Measurements from ENCODE around the gene ANXA8.
"Not testable (repeated sequence)": the region's sequence is repeated elsewhere in the genome, so short reads cannot be mapped to it uniquely, and the experiment has no call there.

ANXA8 gene

GRCh38 chr10:47462577-47463358 lies 21.1 kb downstream of the ANXA8 start:
- DNase-seq (ENCODE audit: low spot score), result not testable (repeated sequence)

GRCh38 chr10:47461261-47461687 lies 22.6 kb downstream of the ANXA8 start:
- DNase-seq (ENCODE audit: low spot score), result peak; percentile 8

- no peak for DNase-seq (ENCODE audit: low spot score)
Observed at GRCh38 chr10:47458466-47459154, 25.3 kb downstream of the ANXA8 start.

- no peak for DNase-seq (ENCODE audit: low spot score)
Observed at GRCh38 chr10:47457826-47458225, 26.1 kb downstream of the ANXA8 start.

GRCh38 chr10:47457528-47457820 lies 26.4 kb downstream of the ANXA8 start:
- DNase-seq (ENCODE audit: low spot score), result no peak

- DNase-seq (ENCODE audit: low spot score), result no peak
Observed at GRCh38 chr10:47456794-47457527, 27.0 kb downstream of the ANXA8 start.

- no peak for DNase-seq (ENCODE audit: low spot score)
Observed at GRCh38 chr10:47456079-47456785, 27.7 kb downstream of the ANXA8 start.

DNA sequence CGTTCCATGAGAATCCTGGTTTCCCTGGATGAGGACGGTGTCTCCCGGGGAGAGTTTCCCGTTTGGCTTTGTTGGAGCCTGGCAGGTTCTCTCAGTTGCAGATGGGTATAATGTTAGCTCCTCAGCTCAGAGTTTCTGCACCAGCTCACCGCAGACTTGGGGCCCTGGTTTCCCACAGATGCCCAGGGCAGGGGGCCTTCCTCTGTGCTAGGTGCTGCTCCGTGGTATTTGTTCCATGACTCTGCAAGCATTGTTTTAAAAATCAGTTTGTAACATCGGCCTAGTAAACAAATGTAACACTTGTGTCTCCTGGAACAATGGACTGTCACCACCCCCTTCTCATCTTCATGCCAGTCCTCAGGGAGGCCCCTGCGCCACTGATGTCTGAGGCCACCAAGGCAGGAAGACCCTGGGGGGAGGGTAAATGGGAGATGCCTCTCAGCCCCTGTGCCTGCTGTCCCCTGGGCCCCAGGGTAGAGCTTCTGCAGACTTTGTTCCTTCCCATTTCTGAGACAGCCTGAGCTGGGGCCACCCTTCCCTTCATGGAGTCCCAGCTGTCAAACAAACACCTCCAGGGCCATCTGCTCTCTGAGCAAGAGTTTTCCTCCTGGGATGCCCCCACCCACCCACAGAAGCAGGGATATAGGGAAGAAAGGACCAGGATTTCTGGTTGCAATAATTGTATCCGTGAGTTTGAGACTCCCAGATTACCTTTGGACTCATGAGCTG lies 28.4 kb downstream of the ANXA8 start:
- not testable (repeated sequence) for DNase-seq (ENCODE audit: low spot score)

GRCh38 chr10:47454780-47455058 lies 29.2 kb downstream of the ANXA8 start:
- no peak for DNase-seq (ENCODE audit: low spot score)

DNA sequence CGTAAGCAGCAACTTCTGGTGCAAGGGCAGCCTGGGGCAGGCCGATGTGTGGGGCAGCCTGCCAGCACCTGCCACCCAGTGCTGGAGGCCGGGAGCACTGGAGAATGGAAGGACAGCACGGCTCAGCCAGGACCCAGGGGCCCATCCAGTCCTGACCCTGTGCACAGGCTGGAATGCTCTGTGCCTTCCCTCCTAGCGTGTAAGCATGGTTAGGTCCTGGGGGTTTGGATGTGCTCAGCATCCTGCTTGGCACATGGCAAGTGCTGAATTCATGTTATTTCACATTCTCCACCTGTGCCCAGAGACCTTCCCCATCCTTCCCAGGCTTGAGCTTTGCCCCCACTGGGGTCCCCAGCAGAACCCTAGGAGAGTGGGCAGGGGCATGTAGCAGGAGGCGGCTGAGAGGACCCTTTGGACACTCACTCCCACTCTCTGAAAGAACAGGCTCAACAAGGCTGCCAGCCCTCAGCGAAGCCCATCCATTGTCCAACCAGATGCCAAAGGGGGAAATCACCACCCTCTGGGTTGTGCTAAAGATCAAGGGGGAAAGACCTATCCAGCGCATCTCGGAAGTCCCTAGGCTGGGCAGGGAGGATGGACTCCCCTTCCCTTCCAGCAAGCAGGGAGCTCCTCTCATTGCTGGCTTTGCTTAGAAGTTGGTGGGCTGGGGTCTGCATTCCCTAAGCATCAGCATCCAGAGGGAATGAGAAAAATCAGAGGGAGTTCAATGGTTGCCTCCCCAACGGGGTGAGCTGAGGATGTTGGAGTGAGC lies 29.7 kb downstream of the ANXA8 start:
- DNase-seq (ENCODE audit: low spot score), result no peak

DNA sequence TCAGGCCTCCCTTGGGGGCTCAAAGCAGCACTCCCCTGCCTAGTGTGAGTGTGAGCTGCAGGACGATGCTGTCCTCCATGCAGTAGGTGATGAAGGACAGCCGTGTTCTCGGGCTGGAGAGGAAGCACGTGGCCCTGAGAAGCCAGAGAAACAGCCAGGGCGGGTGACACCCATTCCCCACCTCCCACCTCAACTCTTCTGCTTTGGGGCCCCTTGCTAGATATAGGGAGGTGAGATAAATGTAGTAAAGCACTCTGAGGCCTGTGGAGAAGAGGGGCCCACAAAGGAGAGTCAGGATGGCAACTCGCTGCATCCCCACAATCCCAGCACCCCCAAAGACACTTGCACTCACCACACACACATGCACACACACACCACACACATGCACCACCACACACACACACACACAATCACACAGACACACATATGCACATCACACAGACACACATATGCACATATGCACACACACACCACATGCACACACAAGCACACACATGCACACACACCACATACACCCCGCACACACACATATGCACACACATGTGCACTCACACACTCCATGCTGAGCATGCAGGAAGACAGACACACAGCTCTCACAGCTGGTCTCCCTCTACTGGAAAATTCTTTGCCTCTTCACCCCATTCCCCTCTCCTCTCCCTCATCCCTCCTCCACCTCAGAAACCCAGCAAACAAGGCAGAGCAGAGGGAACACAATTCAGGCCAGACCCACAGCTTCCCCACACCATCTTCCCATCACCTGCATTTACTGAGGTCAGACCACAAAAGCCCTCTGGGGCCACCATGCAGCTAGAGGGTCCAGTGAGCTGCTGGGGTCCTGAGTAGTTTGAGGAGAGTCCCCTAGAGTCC lies 30.5 kb downstream of the ANXA8 start:
- DNase-seq (ENCODE audit: low spot score), result no peak

DNA sequence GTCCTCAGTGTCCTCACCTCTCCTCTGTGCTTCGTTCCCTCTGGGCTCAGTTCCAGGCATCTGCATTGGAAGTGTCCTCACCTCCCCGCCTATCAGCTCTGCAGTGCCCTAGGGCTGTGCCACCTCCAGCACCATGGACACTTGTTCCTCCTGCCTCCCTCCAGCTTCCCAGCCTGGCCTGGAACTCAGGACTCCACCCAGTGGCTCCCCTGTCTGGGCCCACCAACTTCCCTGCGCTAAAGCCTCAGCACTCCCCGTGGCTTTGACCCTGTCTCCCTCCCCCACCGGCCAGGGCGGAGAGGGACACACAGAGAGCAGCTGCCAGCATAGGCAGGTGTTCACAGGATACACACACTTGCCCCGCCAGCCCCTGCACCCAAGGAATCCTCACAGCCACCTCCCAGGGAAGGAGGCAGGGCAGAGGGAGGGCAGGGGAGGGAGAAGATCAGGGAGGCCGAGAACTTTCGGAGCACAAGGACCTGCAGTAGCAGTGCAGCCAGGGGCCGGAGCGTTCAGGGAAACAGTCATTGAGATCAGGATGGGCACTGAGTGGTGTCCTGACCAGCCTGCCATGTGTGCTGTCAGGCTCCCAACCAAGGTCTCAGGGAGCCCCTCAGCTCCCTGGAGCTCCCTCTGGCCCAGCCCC lies 31.3 kb downstream of the ANXA8 start:
- DNase-seq (ENCODE audit: low spot score), result no peak

- DNase-seq (ENCODE audit: low spot score), result no peak
Observed at GRCh38 chr10:47451998-47452494, 31.9 kb downstream of the ANXA8 start.

GRCh38 chr10:47451273-47451997 lies 32.5 kb downstream of the ANXA8 start:
- no peak for DNase-seq (ENCODE audit: low spot score)

GRCh38 chr10:47450442-47450841 lies 33.5 kb downstream of the ANXA8 start:
- no peak for DNase-seq (ENCODE audit: low spot score)

- DNase-seq (ENCODE audit: low spot score), result no peak
Observed at GRCh38 chr10:47449979-47450378, 33.9 kb downstream of the ANXA8 start.

- no peak for DNase-seq (ENCODE audit: low spot score)
Observed at GRCh38 chr10:47449102-47449978, 34.6 kb downstream of the ANXA8 start.

DNA sequence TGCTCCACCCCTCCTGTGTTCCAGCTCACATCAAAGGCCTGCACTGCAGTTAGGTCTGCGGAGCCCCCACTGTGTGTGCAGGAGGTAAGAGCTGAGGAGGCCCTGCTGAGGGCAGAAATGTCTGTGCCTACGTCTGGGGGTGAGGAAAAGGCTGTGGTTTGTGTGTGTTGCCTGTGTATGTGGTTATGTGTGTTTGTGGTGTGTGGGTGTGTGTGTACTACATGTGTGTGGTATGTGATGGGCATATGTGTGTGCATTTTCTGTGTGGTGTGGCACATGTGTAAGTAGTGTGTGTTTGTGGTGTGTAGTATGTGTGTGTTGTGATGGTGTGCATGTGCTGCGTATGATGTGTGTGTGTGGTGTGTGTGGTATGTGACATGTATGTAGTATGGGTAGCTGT lies 36.2 kb downstream of the ANXA8 start:
- DNase-seq (ENCODE audit: low spot score), result no peak

All from activated CD4-positive, alpha-beta T cell treated with anti-CD3 and anti-CD28 coated beads, Interleukin-2, Interleukin-4, amounts not matched to agents 100 ng/mL and 50 ng/mL, durations not matched to agents 16 hours and 8 hours (primary cell).